ENCODE results near the gene C10orf53.
"Not testable (repeated sequence)": the region's sequence is repeated elsewhere in the genome, so short reads cannot be mapped to it uniquely, and the experiment has no call there.

Gene C10orf53

GRCh38 chr10:49711481-49711880 lies 32.0 kb downstream of the C10orf53 start:
- Histone ChIP-seq H3F3A (ENCODE audit: low read depth) (no peaks in the 10 kb centered on the region), H3K36me3 (ENCODE audit: insufficient read depth, low read length) (no peaks in the 10 kb centered on the region), H3K9me3 (ENCODE audit: insufficient read depth, low read depth, low read length) (0 out of 2 replicates have a peak, but pooled peaks cover 2% of the 10 kb centered on the region), H4K20me1 (ENCODE audit: insufficient read depth, low read length, poor library complexity, severe bottlenecking) (no peaks in the 10 kb centered on the region), H3K27me3 (ENCODE audit: insufficient read depth, low read length, poor library complexity, severe bottlenecking) (no peaks in the 10 kb centered on the region), H3K9me2 (replicated peaks; ENCODE audit: low read depth, low read length) (no peaks in the 10 kb centered on the region), H3K4me1 (ENCODE audit: insufficient read depth, low read length, poor library complexity, severe bottlenecking) (no peaks in the 10 kb centered on the region), H3K79me2 (ENCODE audit: insufficient read depth, low read length) (no peaks in the 10 kb centered on the region), H3K9ac (ENCODE audit: low read depth, low read length, poor library complexity, severe bottlenecking) (no peak overlapping the region), H3K4me2 (ENCODE audit: low read depth, low read length, poor library complexity, severe bottlenecking) (no peak overlapping the region), H2AFZ (ENCODE audit: low read length) (no peak overlapping the region), H3K4me3 (ENCODE audit: low read length, poor library complexity, severe bottlenecking) (no peak overlapping the region)
- TF ChIP-seq EZH2phosphoT487 (IDR thresholded peaks at IDR 0.05; ENCODE audit: borderline replicate concordance) = no peak
- no peak for TF ChIP-seq CTCF (conservative IDR thresholded peaks at IDR 0.05; ENCODE audit: low read length)

- Histone ChIP-seq H4K20me1 (ENCODE audit: insufficient read depth, low read length, poor library complexity, severe bottlenecking) (no peaks in the 10 kb centered on the region), H3K9me3 (ENCODE audit: insufficient read depth, low read depth, low read length) (0 out of 2 replicates have a peak, but pooled peaks cover 2% of the 10 kb centered on the region), H3F3A (ENCODE audit: low read depth) (no peaks in the 10 kb centered on the region), H3K9ac (ENCODE audit: low read depth, low read length, poor library complexity, severe bottlenecking) (no peak overlapping the region), H3K4me2 (ENCODE audit: low read depth, low read length, poor library complexity, severe bottlenecking) (no peak overlapping the region), H3K9me2 (replicated peaks; ENCODE audit: low read depth, low read length) (no peaks in the 10 kb centered on the region), H3K36me3 (ENCODE audit: insufficient read depth, low read length) (no peaks in the 10 kb centered on the region), H3K79me2 (ENCODE audit: insufficient read depth, low read length) (no peaks in the 10 kb centered on the region), H3K4me3 (ENCODE audit: low read length, poor library complexity, severe bottlenecking) (no peak overlapping the region), H3K27me3 (ENCODE audit: insufficient read depth, low read length, poor library complexity, severe bottlenecking) (no peaks in the 10 kb centered on the region), H3K4me1 (ENCODE audit: insufficient read depth, low read length, poor library complexity, severe bottlenecking) (no peaks in the 10 kb centered on the region), H2AFZ (ENCODE audit: low read length) (no peak overlapping the region)
- no peak for TF ChIP-seq CTCF (conservative IDR thresholded peaks at IDR 0.05; ENCODE audit: low read length)
- TF ChIP-seq EZH2phosphoT487 (IDR thresholded peaks at IDR 0.05; ENCODE audit: borderline replicate concordance) = no peak
Measured at GRCh38 chr10:49713266-49713665, 33.8 kb downstream of the C10orf53 start.

GRCh38 chr10:49715157-49715556 lies 35.7 kb downstream of the C10orf53 start:
- not testable (repeated sequence) for H3K36me3 ChIP-seq (ENCODE audit: insufficient read depth, low read length); H3K4me3 ChIP-seq (ENCODE audit: low read length, poor library complexity, severe bottlenecking); H2AFZ ChIP-seq (ENCODE audit: low read length); H3K27me3 ChIP-seq (ENCODE audit: insufficient read depth, low read length, poor library complexity, severe bottlenecking); H3K9ac ChIP-seq (ENCODE audit: low read depth, low read length, poor library complexity, severe bottlenecking); H3K4me2 ChIP-seq (ENCODE audit: low read depth, low read length, poor library complexity, severe bottlenecking); H3K9me2 ChIP-seq (replicated peaks; ENCODE audit: low read depth, low read length); H3K4me1 ChIP-seq (ENCODE audit: insufficient read depth, low read length, poor library complexity, severe bottlenecking); H4K20me1 ChIP-seq (ENCODE audit: insufficient read depth, low read length, poor library complexity, severe bottlenecking); H3K9me3 ChIP-seq (ENCODE audit: insufficient read depth, low read depth, low read length); H3K79me2 ChIP-seq (ENCODE audit: insufficient read depth, low read length); H3F3A ChIP-seq (ENCODE audit: low read depth)

GRCh38 chr10:49726593-49726992 lies 47.1 kb downstream of the C10orf53 start:
- H3K9me2 ChIP-seq (replicated peaks; ENCODE audit: low read depth, low read length) = no peaks in the 10 kb centered on the region
- H3K4me2 ChIP-seq (ENCODE audit: low read depth, low read length, poor library complexity, severe bottlenecking) = no peak overlapping the region
- H3K36me3 ChIP-seq (ENCODE audit: insufficient read depth, low read length) = no peaks in the 10 kb centered on the region
- no peak overlapping the region for H2AFZ ChIP-seq (ENCODE audit: low read length)
- TF ChIP-seq CTCF (conservative IDR thresholded peaks at IDR 0.05; ENCODE audit: low read length) = no peak
- no peak for TF ChIP-seq EZH2phosphoT487 (IDR thresholded peaks at IDR 0.05; ENCODE audit: borderline replicate concordance)
- no peak overlapping the region for H3K9ac ChIP-seq (ENCODE audit: low read depth, low read length, poor library complexity, severe bottlenecking)
- H3F3A ChIP-seq (ENCODE audit: low read depth) = no peaks in the 10 kb centered on the region
- H4K20me1 ChIP-seq (ENCODE audit: insufficient read depth, low read length, poor library complexity, severe bottlenecking) = no peaks in the 10 kb centered on the region
- peaks cover 10% of the 10 kb centered on the region; the same call in 1 of the 2 replicates for H3K9me3 ChIP-seq (ENCODE audit: insufficient read depth, low read depth, low read length)
- no peaks in the 10 kb centered on the region for H3K27me3 ChIP-seq (ENCODE audit: insufficient read depth, low read length, poor library complexity, severe bottlenecking)
- no peaks in the 10 kb centered on the region for H3K4me1 ChIP-seq (ENCODE audit: insufficient read depth, low read length, poor library complexity, severe bottlenecking)
- no peaks in the 10 kb centered on the region for H3K79me2 ChIP-seq (ENCODE audit: insufficient read depth, low read length)
- H3K4me3 ChIP-seq (ENCODE audit: low read length, poor library complexity, severe bottlenecking) = no peak overlapping the region
